GM12864 (cell line): Measurements from ENCODE around the gene TP53I13.

Experiments used
- DNase-seq: peaks from one replicate; pipeline ENCODE4 v3.0.0-alpha.2; 2011; ENCODE audit warnings: low read depth
- H3K4me3 ChIP-seq: 2 replicates; pipeline ENCODE4 v1.5.1; 2011; ENCODE audit warnings: mild to moderate bottlenecking, low read depth, low read length, control low read depth
- CTCF ChIP-seq: IDR thresholded peaks from 2 replicates; pipeline ENCODE4 v1.5.1; 2011; ENCODE audit warnings: low read depth, mild to moderate bottlenecking, moderate library complexity, low read length, control low read depth, inconsistent platforms; ENCODE audit errors: missing control alignments

Gene TP53I13

DNA sequence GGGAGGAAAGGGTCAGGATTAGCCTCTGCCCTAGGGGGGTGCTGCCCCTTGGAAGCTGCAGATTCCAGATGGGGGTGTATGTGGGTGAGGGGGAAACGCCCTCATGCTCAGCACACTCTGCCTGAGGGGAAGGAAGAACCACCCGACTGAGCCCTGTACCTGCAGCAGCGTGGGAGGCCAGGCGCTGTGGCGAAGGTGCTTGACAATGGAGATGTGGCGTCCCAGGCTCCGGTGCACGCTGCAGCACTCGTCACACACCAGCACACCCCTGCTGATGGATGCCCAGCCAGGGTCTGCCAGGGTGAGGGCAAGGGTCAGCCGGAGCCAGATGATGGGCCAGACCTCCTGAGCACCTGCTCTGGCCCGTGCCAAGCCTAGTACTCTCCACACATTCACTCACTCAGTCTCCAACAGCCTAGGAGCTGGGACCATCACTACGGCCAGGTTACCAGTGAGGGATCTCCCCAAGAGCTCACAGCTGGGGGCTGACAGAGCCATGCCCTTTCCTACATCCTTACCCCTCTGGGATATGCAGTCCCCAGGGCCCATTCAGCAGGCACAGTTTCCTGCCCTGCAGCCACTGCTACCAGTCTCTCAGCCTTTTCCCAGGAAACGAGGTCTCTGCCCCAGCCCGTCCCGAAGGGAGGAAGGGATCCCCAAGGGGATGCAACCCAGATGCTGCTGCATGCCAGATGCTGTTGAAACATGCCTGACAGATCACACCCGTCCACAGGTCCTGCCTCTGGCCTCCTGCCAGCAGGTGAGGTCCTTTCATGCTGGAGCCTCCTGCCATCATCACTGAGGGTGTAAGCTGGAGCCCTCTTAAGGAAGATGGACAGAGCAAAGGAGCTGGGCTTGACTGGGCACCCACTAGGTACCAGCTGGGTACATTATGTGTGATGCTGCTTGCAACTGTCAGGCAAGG is 15.1 kb downstream of the TP53I13 start:
- DNase-seq, result no peak
- no peak for TF ChIP-seq CTCF

GRCh38 chr17:29584452-29585079 is 16.1 kb downstream of the TP53I13 start:
- H3K4me3 ChIP-seq, result no peak overlapping the region; the same call in 1 of the 2 replicates
- no peak for TF ChIP-seq CTCF
- DNase-seq, result no peak

More for the DNA sequence above, 15.1 kb downstream of the TP53I13 start:
- H3K4me3 ChIP-seq, result no peak overlapping the region

GRCh38 chr17:29585080-29585751 is 16.7 kb downstream of the TP53I13 start:
- TF ChIP-seq CTCF, result peak; percentile 61
- H3K4me3 ChIP-seq, result no peak overlapping the region; the same call in 1 of the 2 replicates
- DNase-seq, result no peak

GRCh38 chr17:29586676-29587469 is 18.4 kb downstream of the TP53I13 start:
- H3K4me3 ChIP-seq, result no peak overlapping the region
- DNase-seq, result no peak
- no peak for TF ChIP-seq CTCF

DNA sequence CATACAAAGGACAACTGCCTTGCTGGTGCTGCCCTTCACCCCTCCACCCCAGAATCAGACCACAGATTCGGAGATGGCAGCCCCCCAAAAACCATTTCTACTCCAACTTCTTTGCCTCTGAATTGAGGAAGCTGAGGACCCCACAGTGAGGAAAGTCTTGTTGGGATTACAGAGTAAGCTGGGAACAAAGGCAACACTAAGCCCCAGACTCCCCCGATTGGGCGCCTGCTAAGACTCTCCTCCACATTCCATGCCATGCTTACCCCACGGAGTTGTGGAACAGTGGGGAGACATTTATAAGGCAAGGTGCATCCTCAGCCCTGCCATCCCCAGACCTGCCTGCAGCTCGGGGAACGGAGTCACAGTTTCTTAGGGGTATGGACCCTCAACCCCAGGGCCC is 19.1 kb downstream of the TP53I13 start:
- no peak for TF ChIP-seq CTCF

DNA sequence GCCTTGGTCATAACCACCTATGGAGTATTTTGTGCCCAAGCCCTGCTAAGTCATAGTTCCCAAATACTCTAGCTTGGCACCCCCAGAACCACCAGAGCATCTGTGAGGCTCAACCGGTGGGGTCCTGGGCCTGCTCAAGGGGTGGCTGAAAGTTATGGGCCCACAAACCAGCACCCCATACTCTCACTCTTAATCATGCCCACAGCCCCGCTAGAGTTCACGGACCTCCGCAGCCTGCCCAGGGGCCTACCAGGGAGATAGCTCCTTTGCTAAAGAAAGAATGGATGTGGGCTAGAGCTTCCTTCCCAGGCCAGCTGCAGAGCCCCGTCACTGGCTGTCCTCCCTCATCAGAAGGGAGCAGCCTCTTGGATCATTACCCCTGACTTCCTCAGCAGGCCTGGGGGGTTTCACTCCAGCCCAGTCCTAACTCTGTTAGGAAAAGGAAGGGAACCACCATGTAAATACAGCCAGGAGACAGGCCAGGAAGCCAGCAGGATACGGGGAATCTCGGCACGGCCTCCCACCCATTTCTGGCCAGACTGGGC is 19.6 kb downstream of the TP53I13 start:
- H3K4me3 ChIP-seq, result peak overlapping the region; percentile 91
- no peak for TF ChIP-seq CTCF
- no peak for DNase-seq

More for the DNA sequence above, 19.1 kb downstream of the TP53I13 start:
- no peak for DNase-seq
- peak overlapping the region; percentile 91 for H3K4me3 ChIP-seq
